HuH-7 (cell line): ENCODE results near the gene DENR.

Experiments
- DNase-seq: peaks from one replicate; pipeline ENCODE4 v3.0.0; 2011; ENCODE audit warnings: low spot score

The DENR gene

GRCh38 chr12:122820138-122820537, 67.5 kb downstream of the DENR start:
- DNase-seq = no peak
